HEK293T (cell line): ENCODE data around the gene SLC5A2.

ENCODE experiments used
- CTCF ChIA-PET: fragments of 350-600 bp; formaldehyde crosslinking; extraction: SDS; loops from one replicate; lab custom pipeline; 2021; ENCODE audit warnings: antibody characterized with exemption, inconsistent platforms; lab: Yijun Ruan, JAX
- POLR2A ChIA-PET: fragments of 350-600 bp; formaldehyde crosslinking; extraction: SDS; loops from one replicate; lab custom pipeline; 2020; ENCODE audit warnings: antibody characterized with exemption, inconsistent platforms; lab: Yijun Ruan, JAX
- DNase-seq: peaks from one replicate; pipeline ENCODE4 v3.0.0; 2012; ENCODE audit warnings: mixed read lengths; ENCODE audit errors: extremely low spot score
- ARNT ChIP-seq: fragments of 450-650 bp; IDR thresholded peaks from 2 replicates; pipeline ENCODE4 v1.6.1; 2017; ENCODE audit warnings: mild to moderate bottlenecking
- BHLHE40 ChIP-seq: fragments of 450-650 bp; IDR thresholded peaks from 2 replicates; pipeline ENCODE4 v1.6.1; 2016; ENCODE audit warnings: mild to moderate bottlenecking, moderate library complexity, borderline replicate concordance
- CTBP1 ChIP-seq: fragments of 450-650 bp; IDR thresholded peaks from 2 replicates; pipeline ENCODE4 v1.6.1; 2016; ENCODE audit warnings: borderline replicate concordance
- ELF4 ChIP-seq: fragments of 450-650 bp; IDR thresholded peaks from 2 replicates; pipeline ENCODE4 v1.6.1; 2017; ENCODE audit warnings: antibody characterized with exemption
- FOXA1 ChIP-seq: fragments of 450-650 bp; IDR thresholded peaks from 2 replicates; pipeline ENCODE4 v1.6.1; 2016; ENCODE audit warnings: mild to moderate bottlenecking
- FOXK2 ChIP-seq: fragments of 450-650 bp; IDR thresholded peaks from 2 replicates; pipeline ENCODE4 v1.6.1; 2016; ENCODE audit warnings: mild to moderate bottlenecking
- FOXM1 ChIP-seq: fragments of 450-650 bp; IDR thresholded peaks from 2 replicates; pipeline ENCODE4 v1.6.1; 2017; ENCODE audit warnings: mild to moderate bottlenecking, borderline replicate concordance
- HDGF ChIP-seq: fragments of 450-650 bp; IDR thresholded peaks from 2 replicates; pipeline ENCODE4 v1.6.1; 2017; ENCODE audit warnings: antibody characterized with exemption, borderline replicate concordance
- L3MBTL2 ChIP-seq: fragments of 450-650 bp; conservative IDR thresholded peaks from 2 replicates; pipeline ENCODE4 v1.6.1; 2016; ENCODE audit warnings: mild to moderate bottlenecking
- LEF1 ChIP-seq: fragments of 450-650 bp; IDR thresholded peaks from 2 replicates; pipeline ENCODE4 v1.6.1; 2017; ENCODE audit warnings: mild to moderate bottlenecking, borderline replicate concordance
- NFRKB ChIP-seq: fragments of 450-650 bp; IDR thresholded peaks from 2 replicates; pipeline ENCODE4 v1.6.1; 2016; ENCODE audit warnings: mild to moderate bottlenecking, moderate library complexity
- SP1 ChIP-seq: fragments of 450-650 bp; IDR thresholded peaks from 2 replicates; pipeline ENCODE4 v1.6.1; 2017
- SUZ12 ChIP-seq: fragments of 450-650 bp; IDR thresholded peaks from 2 replicates; pipeline ENCODE4 v1.6.1; 2016; ENCODE audit warnings: mild to moderate bottlenecking
- TARDBP ChIP-seq: fragments of 450-650 bp; IDR thresholded peaks from 2 replicates; pipeline ENCODE4 v1.6.1; 2016
- ZNF384 ChIP-seq: fragments of 450-650 bp; IDR thresholded peaks from 2 replicates; pipeline ENCODE4 v1.6.1; 2016
- TF ChIP-seq, protein P1 (sequence below): fragments of 450-650 bp; IDR thresholded peaks from 2 replicates; pipeline ENCODE4 v1.6.1; 2016

Gene SLC5A2

DNA sequence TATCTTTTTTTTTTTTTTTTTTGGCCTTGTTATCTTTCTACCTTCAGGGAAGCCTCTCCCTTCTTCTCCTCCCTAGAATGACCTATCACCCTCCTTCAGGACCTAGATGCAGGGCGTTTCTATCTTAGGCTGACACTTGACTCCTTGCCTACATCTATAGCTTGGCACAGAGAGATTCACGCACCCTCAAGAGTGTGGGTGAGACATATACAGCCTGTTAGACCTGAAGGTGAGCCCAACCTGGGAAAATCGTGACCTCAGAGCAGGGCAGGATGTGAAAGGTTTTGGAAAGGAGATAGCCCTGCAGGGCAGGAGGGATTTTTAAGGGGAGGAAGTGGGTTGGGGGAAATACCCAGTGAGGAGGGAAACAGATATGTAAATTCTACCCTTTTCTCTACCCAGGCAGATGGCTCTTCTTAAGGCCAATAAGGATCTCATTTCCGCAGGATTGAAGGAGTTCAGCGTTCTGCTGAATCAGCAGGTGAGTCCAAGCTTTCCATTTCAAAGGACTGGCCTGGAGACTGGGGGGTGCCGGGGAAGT is 44.9 kb downstream of the SLC5A2 start, which contains the start of gene AHSP:
Gene AHSP, plus strand, starts transcription at position 167 of the 541 bp plus-strand sequence. Its CDS starts 240 bp downstream, at position 407.
- no peak for DNase-seq
- CTCF ChIA-PET = no interaction called here
- TF ChIP-seq SP1 = no peak
- no peak for TF ChIP-seq SUZ12
- TF ChIP-seq ZNF384 = no peak
- TF ChIP-seq FOXK2 = no peak
- no peak for TF ChIP-seq CTBP1
- no peak for TF ChIP-seq NFRKB
- TF ChIP-seq BHLHE40 = no peak
- TF ChIP-seq ARNT = no peak
- TF ChIP-seq FOXM1 = no peak
- TF ChIP-seq L3MBTL2 = no peak
- POLR2A ChIA-PET = no interaction called here

DNA sequence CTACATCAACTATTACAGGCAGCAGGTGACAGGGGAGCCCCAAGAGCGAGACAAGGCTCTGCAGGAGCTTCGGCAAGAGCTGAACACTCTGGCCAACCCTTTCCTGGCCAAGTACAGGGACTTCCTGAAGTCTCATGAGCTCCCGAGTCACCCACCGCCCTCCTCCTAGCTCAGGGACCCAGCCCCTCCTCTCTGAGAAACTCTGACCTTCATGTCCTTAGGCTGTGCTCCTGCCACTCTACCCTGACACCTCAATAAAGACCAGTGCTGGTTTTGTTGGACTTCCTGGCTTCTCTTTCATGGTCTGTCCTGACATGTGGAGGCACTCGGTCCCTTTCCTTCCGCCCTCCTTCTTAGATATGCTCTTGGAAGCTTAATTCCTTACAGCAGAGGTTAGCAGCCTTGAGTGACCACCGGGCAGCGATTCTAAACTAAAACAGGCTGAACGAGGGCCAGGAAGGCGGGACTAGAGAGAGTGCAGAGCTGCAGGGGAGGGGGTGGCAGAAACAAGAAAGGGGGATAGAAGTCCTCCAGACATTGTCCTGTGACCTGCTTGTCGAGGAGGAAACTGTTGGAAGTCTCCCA is 45.7 kb downstream of the SLC5A2 start:
- ChIA-PET CTCF (no interaction called here), POLR2A (no interaction called here)
- DNase-seq = no peak
- TF ChIP-seq, protein P1, sequence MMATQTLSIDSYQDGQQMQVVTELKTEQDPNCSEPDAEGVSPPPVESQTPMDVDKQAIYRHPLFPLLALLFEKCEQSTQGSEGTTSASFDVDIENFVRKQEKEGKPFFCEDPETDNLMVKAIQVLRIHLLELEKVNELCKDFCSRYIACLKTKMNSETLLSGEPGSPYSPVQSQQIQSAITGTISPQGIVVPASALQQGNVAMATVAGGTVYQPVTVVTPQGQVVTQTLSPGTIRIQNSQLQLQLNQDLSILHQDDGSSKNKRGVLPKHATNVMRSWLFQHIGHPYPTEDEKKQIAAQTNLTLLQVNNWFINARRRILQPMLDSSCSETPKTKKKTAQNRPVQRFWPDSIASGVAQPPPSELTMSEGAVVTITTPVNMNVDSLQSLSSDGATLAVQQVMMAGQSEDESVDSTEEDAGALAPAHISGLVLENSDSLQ = no peak
- TF ChIP-seq CTBP1 (no peak), SP1 (no peak), SUZ12 (no peak), TARDBP (no peak), HDGF (no peak), BHLHE40 (no peak), FOXK2 (no peak), NFRKB (no peak), FOXA1 (no peak), ARNT (no peak), ELF4 (no peak), ZNF384 (no peak), LEF1 (no peak), FOXM1 (no peak), L3MBTL2 (no peak)

DNA sequence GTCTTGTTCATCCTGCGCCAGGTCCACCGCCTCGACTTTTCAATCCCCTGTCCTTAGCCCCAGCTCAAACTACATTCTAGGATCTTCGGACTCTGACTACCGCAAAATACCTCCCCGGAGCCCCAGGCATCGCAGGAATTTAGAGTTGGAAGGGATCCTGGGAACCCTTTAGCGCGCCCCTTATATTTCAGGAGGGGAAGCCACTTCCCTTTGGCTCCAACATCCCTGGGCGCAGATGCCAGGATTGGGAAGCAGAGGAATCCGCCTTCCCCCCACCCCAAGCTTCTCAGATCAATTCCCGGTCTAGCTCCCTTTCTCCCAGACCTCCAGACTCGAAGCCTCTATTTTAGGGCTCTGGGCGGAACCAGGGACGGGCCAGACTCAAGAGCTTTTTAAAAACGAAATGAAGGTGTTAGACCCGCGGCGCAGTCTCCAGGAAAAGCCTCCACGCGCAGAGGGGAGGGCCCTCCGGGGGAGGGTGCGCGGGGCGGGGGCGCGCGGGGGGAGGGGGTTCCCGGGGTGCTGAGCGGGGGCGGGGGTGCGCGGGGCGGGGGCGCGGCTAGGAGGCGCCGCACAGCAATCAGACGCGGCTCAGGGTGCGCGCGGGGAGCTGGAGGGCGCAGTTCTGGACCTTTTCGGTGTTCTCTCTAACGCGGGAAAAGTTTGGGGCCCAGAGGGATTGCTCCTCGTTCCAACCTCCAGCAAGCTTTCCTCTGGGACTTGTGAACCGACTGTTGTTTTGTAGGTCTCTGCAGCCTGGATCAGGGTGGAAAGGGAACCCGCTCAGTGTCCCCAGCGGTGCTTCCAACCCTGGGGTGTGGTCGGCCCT is 46.4 kb downstream of the SLC5A2 start:
- DNase-seq = no peak
- TF ChIP-seq ELF4 (no peak), SP1 (no peak), NFRKB (no peak), CTBP1 (no peak), FOXK2 (no peak), TARDBP (no peak), HDGF (no peak)
- TF ChIP-seq, protein P1 = no peak
- ChIA-PET POLR2A (no interaction called here), CTCF (no interaction called here)

DNA sequence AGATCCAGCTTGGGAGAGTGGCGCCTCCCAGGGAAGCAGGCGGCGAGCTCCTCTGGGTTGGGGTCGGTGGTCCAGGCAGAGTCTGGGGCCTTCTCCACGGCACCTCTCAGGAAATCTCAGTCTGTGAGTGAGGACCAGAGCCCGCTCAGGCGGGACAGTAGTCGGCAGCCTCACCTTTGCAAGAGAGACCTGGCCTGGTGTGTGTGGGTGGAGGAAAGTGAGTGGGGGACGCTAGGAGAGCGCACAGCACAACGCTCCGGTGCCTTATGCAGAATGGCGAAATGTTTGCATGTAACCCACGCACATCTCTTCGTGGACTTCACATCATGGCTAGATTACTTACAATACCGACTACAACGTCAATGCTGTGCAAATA is 47.0 kb downstream of the SLC5A2 start:
- TF ChIP-seq FOXA1 = no peak
- no peak for TF ChIP-seq L3MBTL2
- TF ChIP-seq, protein P1 = no peak
- TF ChIP-seq ELF4 = no peak
- no peak for TF ChIP-seq HDGF
- no peak for TF ChIP-seq LEF1
- TF ChIP-seq FOXM1 = no peak
- TF ChIP-seq SP1 = no peak
- no peak for TF ChIP-seq TARDBP
- TF ChIP-seq NFRKB = no peak
- no peak for TF ChIP-seq BHLHE40
- no peak for TF ChIP-seq ARNT
- POLR2A ChIA-PET = no interaction called here
- CTCF ChIA-PET = no interaction called here
- DNase-seq = no peak

DNA sequence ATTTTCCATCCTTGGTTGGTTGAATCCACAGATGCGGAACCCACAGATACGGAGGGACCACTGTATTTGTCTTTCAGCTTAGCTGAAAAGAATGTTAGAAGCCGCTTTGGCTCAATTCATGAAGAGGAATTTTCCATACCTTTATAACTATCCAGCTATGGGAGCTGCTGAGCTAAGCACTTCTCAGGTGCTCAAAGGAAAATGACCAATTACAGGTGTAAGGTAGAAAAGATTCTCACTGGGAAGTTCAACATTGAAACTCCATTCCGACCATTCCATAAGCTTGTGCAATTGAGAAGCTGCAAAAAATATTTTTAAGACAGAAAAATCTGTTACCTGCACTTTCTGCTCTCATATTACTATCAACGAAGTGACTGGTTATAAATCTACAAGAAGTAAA is 47.5 kb downstream of the SLC5A2 start:
- ChIA-PET CTCF (no interaction called here), POLR2A (interaction anchor here (1.1 kb wide), 1 partner anchor 22 kb away, joined by 3 read pairs; the partner anchor contains the start of gene RUSF1)
- no peak for TF ChIP-seq SP1
- no peak for TF ChIP-seq L3MBTL2
- no peak for TF ChIP-seq ARNT
- no peak for TF ChIP-seq FOXK2
- TF ChIP-seq BHLHE40 = no peak
- no peak for TF ChIP-seq TARDBP
- TF ChIP-seq, protein P1 = no peak
- no peak for TF ChIP-seq SUZ12
- TF ChIP-seq ZNF384 = no peak
- no peak for TF ChIP-seq CTBP1
- TF ChIP-seq ELF4 = no peak
- no peak for TF ChIP-seq LEF1
- no peak for TF ChIP-seq NFRKB
- TF ChIP-seq FOXA1 = no peak
- TF ChIP-seq HDGF = no peak
- no peak for TF ChIP-seq FOXM1
- no peak for DNase-seq
